HG03442 (cell line): ENCODE data around the gene VAMP1.
"Not testable (repeated sequence)": the region's sequence is repeated elsewhere in the genome, so short reads cannot be mapped to it uniquely, and the experiment has no call there.

Experiments used
- ATAC-seq: cut with Tn5 transposase; IDR thresholded peaks from one replicate; pipeline ENCODE4 v1.9.1; 2021; ENCODE audit warnings: mild to moderate bottlenecking, moderate library complexity; ENCODE audit not compliant: unreplicated experiment

Gene VAMP1

GRCh38 chr12:6451348-6452244 is 18.9 kb downstream of the VAMP1 start, which contains the start of gene TAPBPL:
Gene TAPBPL (plus strand): TSS chr12:6452042. CDS start chr12:6452249, 207 bp downstream.
- ATAC-seq = peak; percentile 61

GRCh38 chr12:6450869-6451347 is 19.6 kb downstream of the VAMP1 start:
- no peak for ATAC-seq

GRCh38 chr12:6450091-6450868 is 20.2 kb downstream of the VAMP1 start:
- ATAC-seq = no peak

GRCh38 chr12:6444704-6445688 is 25.5 kb downstream of the VAMP1 start, which contains the start of gene CD27:
Gene CD27 (plus strand): TSS chr12:6444955. CDS start chr12:6445096, 141 bp downstream.
- ATAC-seq = no peak

GRCh38 chr12:6444031-6444430 is 26.4 kb downstream of the VAMP1 start:
- no peak for ATAC-seq

GRCh38 chr12:6443361-6443983 is 27.0 kb downstream of the VAMP1 start:
- no peak for ATAC-seq

GRCh38 chr12:6442836-6443235 is 27.6 kb downstream of the VAMP1 start:
- ATAC-seq = no peak

- no peak for ATAC-seq
These were observed 30.1 kb downstream of the VAMP1 start for GRCh38 chr12:6440391-6440790.

- ATAC-seq = no peak
These were observed 32.1 kb downstream of the VAMP1 start for GRCh38 chr12:6438345-6438744.

- no peak for ATAC-seq
These were observed 32.9 kb downstream of the VAMP1 start for GRCh38 chr12:6437586-6437985.

GRCh38 chr12:6435961-6436715 is 34.3 kb downstream of the VAMP1 start:
- no peak for ATAC-seq

- no peak for ATAC-seq
These were observed 36.0 kb downstream of the VAMP1 start for GRCh38 chr12:6434205-6435140.

GRCh38 chr12:6432991-6433390 is 37.5 kb downstream of the VAMP1 start:
- no peak for ATAC-seq

- no peak for ATAC-seq
These were observed 40.1 kb downstream of the VAMP1 start for GRCh38 chr12:6430124-6430989.

GRCh38 chr12:6428326-6428725 is 42.2 kb downstream of the VAMP1 start:
- no peak for ATAC-seq

- not testable (repeated sequence) for ATAC-seq
These were observed 42.7 kb downstream of the VAMP1 start for GRCh38 chr12:6427796-6428195.
